Lower lobe of right lung (tissue), 2 donors: ENCODE data around the gene LRRC34. TPM values are rescaled to one million over a fixed set of nuclear protein-coding genes. Genes with fewer than 3 reads are reported as not detected.

Experiments
- ATAC-seq, 2 donors: fragments of 200-7000 bp; cut with Tn5 transposase; one replicate each; pipeline ENCODE4 v1.9.1; 2020 to 2022; ENCODE audit warnings: mild to moderate bottlenecking in 2 of 2, moderate library complexity in 2 of 2
- DNase-seq: peaks from one replicate; pipeline ENCODE4 v3.0.0-alpha.2; 2020
- H3K27ac ChIP-seq: fragments of 200-600 bp; one replicate; pipeline ENCODE4 v1.8.0; 2022
- H3K27me3 ChIP-seq: fragments of 200-600 bp; one replicate; pipeline ENCODE4 v1.8.0; 2022; ENCODE audit warnings: low read depth
- H3K36me3 ChIP-seq: fragments of 200-600 bp; one replicate; pipeline ENCODE4 v1.8.0; 2022; ENCODE audit warnings: mild to moderate bottlenecking
- H3K4me1 ChIP-seq: fragments of 200-600 bp; one replicate; pipeline ENCODE4 v1.8.0; 2022
- H3K4me3 ChIP-seq: fragments of 200-600 bp; one replicate; pipeline ENCODE4 v1.8.0; 2022; ENCODE audit warnings: mild to moderate bottlenecking
- H3K9me3 ChIP-seq: fragments of 200-600 bp; one replicate; pipeline ENCODE4 v1.8.0; 2022
- intact Hi-C: fragments of 100-400 bp; cut with DNase I; formaldehyde crosslinking; loops from one replicate; pipeline ENCODE4 v1.11.0; 2022
- total RNA-seq: library from RNA; stranded (reverse); fragmentation: NEBNext Ultra II Directional; extraction: Animal tissue kit (Norgen Biotek cat#: 25700); gene quantifications from one replicate; pipeline ENCODE4 v1.2.1, GENCODE V29; 2021
- TF ChIP-seq, protein P1 (sequence below): fragments of 200-600 bp; IDR thresholded peaks from one replicate; pipeline ENCODE4 v1.8.0; 2022; ENCODE audit warnings: antibody characterized with exemption, mild to moderate bottlenecking
- donor health status: DM: no; HTN: yes; CAD: no; lungs with severe emphysema.

Gene LRRC34
- total RNA-seq, 1 donor from 2014 or later, result 4.8 TPM

DNA sequence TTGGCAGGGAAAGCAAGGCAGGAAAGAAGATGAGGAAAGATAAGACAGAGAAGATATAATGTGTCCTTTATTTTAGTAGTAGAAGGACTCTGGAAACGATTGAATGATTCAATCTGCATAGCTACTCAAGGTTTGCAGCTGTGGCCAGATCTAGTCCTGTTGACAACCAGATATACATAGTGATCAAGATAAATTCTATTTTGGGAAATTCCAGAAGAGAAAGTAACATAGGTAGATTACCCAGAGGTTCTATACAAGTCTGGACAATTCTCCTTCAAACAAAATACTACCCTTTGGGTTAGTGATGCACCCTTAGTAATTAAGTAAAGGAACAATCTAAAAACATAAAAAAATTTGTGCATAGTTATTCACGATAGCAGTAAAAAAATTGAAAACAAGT lies 57.2 kb downstream of the LRRC34 start:
- TF ChIP-seq, protein P1, sequence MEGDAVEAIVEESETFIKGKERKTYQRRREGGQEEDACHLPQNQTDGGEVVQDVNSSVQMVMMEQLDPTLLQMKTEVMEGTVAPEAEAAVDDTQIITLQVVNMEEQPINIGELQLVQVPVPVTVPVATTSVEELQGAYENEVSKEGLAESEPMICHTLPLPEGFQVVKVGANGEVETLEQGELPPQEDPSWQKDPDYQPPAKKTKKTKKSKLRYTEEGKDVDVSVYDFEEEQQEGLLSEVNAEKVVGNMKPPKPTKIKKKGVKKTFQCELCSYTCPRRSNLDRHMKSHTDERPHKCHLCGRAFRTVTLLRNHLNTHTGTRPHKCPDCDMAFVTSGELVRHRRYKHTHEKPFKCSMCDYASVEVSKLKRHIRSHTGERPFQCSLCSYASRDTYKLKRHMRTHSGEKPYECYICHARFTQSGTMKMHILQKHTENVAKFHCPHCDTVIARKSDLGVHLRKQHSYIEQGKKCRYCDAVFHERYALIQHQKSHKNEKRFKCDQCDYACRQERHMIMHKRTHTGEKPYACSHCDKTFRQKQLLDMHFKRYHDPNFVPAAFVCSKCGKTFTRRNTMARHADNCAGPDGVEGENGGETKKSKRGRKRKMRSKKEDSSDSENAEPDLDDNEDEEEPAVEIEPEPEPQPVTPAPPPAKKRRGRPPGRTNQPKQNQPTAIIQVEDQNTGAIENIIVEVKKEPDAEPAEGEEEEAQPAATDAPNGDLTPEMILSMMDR, result no peak
- Histone ChIP-seq H3K4me3 (no peak overlapping the region), H3K4me1 (no peaks in the 10 kb centered on the region), H3K27me3 (peaks cover 7% of the 10 kb centered on the region), H3K9me3 (no peaks in the 10 kb centered on the region), H3K27ac (no peak overlapping the region), H3K36me3 (no peaks in the 10 kb centered on the region)
- ATAC-seq (no peak), DNase-seq (no peak)
- intact Hi-C loops, result no loop called here

DNA sequence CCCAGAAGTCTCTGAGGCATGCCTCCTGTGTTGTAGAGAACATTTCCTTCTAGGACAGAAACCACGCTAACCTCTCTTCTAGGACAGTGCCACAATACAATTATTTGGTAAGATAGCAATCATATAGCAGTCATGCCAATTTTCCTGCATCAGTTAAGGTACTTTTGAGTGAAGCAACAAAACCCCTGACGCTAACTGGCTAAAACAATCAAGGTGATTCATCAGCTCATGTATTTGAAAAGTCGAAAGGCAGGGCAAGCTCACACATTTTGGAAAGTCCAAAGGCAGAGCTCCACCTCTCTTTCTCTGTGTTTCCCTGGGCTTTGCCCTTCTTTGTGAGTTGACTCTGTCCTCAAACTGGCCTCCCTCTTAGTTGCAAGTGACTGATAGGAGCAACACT lies 58.0 kb downstream of the LRRC34 start:
- TF ChIP-seq, protein P1, result no peak
- H3K27me3 ChIP-seq, result peaks cover 12% of the 10 kb centered on the region
- H3K4me3 ChIP-seq, result no peak overlapping the region
- no peaks in the 10 kb centered on the region for H3K9me3 ChIP-seq
- no peaks in the 10 kb centered on the region for H3K4me1 ChIP-seq
- DNase-seq (no peak), ATAC-seq (no peak)
- no peak overlapping the region for H3K27ac ChIP-seq
- no peaks in the 10 kb centered on the region for H3K36me3 ChIP-seq
- intact Hi-C loops, result no loop called here

DNA sequence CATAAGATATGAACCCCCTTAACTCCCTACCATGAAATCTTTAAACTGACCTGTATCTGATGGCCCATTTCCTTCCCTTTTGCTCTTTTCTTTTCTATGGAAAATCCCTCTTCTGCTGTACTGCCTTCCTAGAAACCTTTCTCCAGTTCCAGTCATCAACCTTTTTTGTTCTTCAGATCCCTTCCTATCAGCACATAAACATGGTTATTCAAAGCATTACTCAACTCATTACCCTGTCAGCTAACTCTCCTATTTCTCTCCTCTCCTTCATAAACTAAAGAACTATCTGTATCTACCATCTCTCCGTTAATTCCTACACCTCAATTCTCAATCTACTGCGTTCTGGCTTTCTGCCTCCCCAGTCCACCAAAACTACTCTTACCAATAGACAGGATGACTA lies 60.8 kb downstream of the LRRC34 start:
- H3K36me3 ChIP-seq, result no peaks in the 10 kb centered on the region
- H3K9me3 ChIP-seq, result no peaks in the 10 kb centered on the region
- H3K27me3 ChIP-seq, result peaks cover 12% of the 10 kb centered on the region
- no peaks in the 10 kb centered on the region for H3K4me1 ChIP-seq
- H3K27ac ChIP-seq, result no peak overlapping the region
- ATAC-seq (no peak), DNase-seq (no peak)
- TF ChIP-seq, protein P1, result no peak
- no peak overlapping the region for H3K4me3 ChIP-seq
- intact Hi-C loops, result no loop called here

DNA sequence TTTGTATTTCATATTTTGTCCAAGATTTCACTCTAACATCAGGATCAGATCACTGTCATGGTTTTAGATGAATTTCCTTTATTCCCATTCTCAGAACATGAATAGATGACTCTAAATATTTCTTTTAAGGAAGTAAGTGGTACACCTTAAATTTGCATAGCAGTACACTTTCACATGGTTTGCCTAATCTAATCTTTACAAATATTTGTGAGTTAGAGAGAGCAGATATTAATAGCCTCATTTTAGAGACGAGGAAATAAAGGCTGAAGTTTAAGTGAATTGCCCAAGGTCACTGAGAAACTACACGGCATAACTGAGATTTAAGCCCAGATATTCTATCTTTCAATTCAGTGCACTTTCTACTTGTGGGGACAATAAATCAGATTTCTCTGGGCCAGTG lies 62.0 kb downstream of the LRRC34 start:
- no peak overlapping the region for H3K27ac ChIP-seq
- intact Hi-C loops, result no loop called here
- peaks cover 12% of the 10 kb centered on the region for H3K27me3 ChIP-seq
- DNase-seq, result no peak
- no peak for ATAC-seq
- no peaks in the 10 kb centered on the region for H3K9me3 ChIP-seq
- TF ChIP-seq, protein P1, result no peak
- H3K4me3 ChIP-seq, result no peak overlapping the region
- no peaks in the 10 kb centered on the region for H3K4me1 ChIP-seq
- H3K36me3 ChIP-seq, result no peaks in the 10 kb centered on the region

DNA sequence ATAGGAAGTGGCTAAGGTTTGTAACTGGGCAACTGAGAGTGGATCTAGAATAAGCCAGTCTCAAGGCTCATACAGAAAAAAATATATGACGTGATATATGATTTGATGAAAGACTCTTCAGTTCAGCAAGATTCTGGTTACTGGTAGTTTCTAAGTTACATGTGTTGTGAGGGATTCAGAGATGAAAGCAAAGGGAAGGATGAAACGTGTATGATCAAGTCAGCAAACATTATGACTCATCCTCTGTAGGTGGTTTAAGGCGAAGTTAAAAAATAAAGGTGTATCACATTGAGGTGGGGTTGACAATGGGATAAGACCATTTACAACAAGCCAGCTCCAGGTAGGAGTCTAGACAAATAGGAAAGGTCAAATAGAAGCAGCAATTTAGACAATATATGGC lies 64.0 kb downstream of the LRRC34 start:
- intact Hi-C loops, result no loop called here
- ATAC-seq, result no peak
- no peaks in the 10 kb centered on the region for H3K4me1 ChIP-seq
- TF ChIP-seq, protein P1, result no peak
- H3K4me3 ChIP-seq, result no peak overlapping the region
- DNase-seq, result no peak
- H3K9me3 ChIP-seq, result no peaks in the 10 kb centered on the region
- no peaks in the 10 kb centered on the region for H3K36me3 ChIP-seq
- H3K27me3 ChIP-seq, result peaks cover 12% of the 10 kb centered on the region
- H3K27ac ChIP-seq, result no peak overlapping the region

DNA sequence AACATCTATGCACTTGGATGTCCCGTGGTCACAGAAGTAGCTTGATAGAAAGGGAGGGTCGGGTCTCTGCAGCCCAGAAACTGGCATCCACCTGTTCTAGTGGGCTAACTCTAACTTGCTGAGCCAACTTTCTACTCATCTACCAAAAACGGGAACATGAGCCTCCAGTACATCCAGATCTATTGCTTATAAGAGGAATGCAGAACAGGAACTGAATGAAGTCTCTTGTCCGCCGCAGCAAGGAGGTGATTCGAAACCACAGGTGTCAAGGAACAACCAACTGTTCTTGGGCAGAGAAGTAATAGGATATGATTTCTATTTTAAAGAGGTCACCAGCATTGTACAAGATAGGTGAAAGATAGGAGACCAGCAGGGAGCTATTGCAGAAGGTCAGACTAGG lies 65.8 kb downstream of the LRRC34 start:
- TF ChIP-seq, protein P1, result no peak
- Histone ChIP-seq H3K4me1 (no peaks in the 10 kb centered on the region), H3K27me3 (peaks cover 8% of the 10 kb centered on the region), H3K4me3 (no peak overlapping the region), H3K27ac (no peak overlapping the region), H3K9me3 (no peaks in the 10 kb centered on the region), H3K36me3 (no peaks in the 10 kb centered on the region)
- ATAC-seq (no peak), DNase-seq (no peak)
- intact Hi-C loops, result no loop called here
